Breast epithelium (tissue), 3 donors: ENCODE data around the gene ADCY2.

ENCODE experiments used
- CTCF ChIP-seq, 3 donors: fragments of 450-650 bp; IDR thresholded peaks; one replicate each; pipeline ENCODE4 v1.5.1; 2016 to 2017; ENCODE audit warnings: antibody characterized with exemption in 3 of 3, mild to moderate bottlenecking in 3 of 3, moderate library complexity in 3 of 3
- POLR2A ChIP-seq: fragments of 450-650 bp; IDR thresholded peaks from one replicate; pipeline ENCODE4 v1.6.1; 2016; ENCODE audit warnings: antibody characterized with exemption, mild to moderate bottlenecking, moderate library complexity

GRCh38 chr5:7848296-7848695 lies 452.4 kb downstream of the ADCY2 start:
- no peak for TF ChIP-seq CTCF (IDR thresholded peaks at IDR 0.05)
- no peak for TF ChIP-seq POLR2A
